CD4-positive, alpha-beta T cell (primary cell): ENCODE data around the gene SPG11. TPM values are rescaled to one million over a fixed set of nuclear protein-coding genes. Genes with fewer than 3 reads are reported as not detected.
"Not testable (repeated sequence)": the region's sequence is repeated elsewhere in the genome, so short reads cannot be mapped to it uniquely, and the experiment has no call there.

Source experiments
- ATAC-seq: fragments of 200-7000 bp; cut with Tn5 transposase; one replicate; pipeline ENCODE4 v1.10.0; 2022; ENCODE audit warnings: mild to moderate bottlenecking; ENCODE audit not compliant: poor library complexity
- CTCF ChIA-PET: fragments of 350-600 bp; sonication (Branson Sonifier 250); formaldehyde crosslinking; loops from one replicate; lab custom pipeline; 2021; ENCODE audit warnings: antibody characterized with exemption, inconsistent platforms; lab: Charles Lee
- POLR2A ChIA-PET: fragments of 350-600 bp; sonication (Branson Sonifier 250); formaldehyde crosslinking; loops from one replicate; lab custom pipeline; 2021; ENCODE audit warnings: antibody characterized with exemption, inconsistent platforms; lab: Charles Lee
- DNase-seq, 14 experiments: peaks; one replicate each; pipeline ENCODE4 v3.0.0-alpha.2; 2013 to 2020; ENCODE audit warnings: mixed read lengths in 2 of 14
- H3K27ac ChIP-seq, 2 donors: one replicate each; pipeline versions ENCODE4 v1.5.1 to v1.7.0; 2013; ENCODE audit warnings: low read length in 2 of 2, low read depth in 1 of 2, mild to moderate bottlenecking in 1 of 2
- H3K27me3 ChIP-seq, 2 experiments: 1 replicate in 1 of 2; 2 replicates in 1 of 2; pipeline versions ENCODE4 v1.6.1 to v1.7.0; 2013; ENCODE audit warnings: low read length in 2 of 2, control low read depth in 1 of 2, mild to moderate bottlenecking in 1 of 2, moderate library complexity in 1 of 2; ENCODE audit not compliant: insufficient read depth in 2 of 2, control insufficient read depth in 1 of 2
- H3K36me3 ChIP-seq: one replicate; pipeline ENCODE4 v1.6.1; 2013; ENCODE audit warnings: low read length, control low read depth; ENCODE audit not compliant: insufficient read depth
- H3K4me1 ChIP-seq: one replicate; pipeline ENCODE4 v1.6.1; 2013; ENCODE audit warnings: low read length, control low read depth; ENCODE audit not compliant: insufficient read depth
- H3K4me3 ChIP-seq: one replicate; pipeline ENCODE4 v1.5.1; 2013; ENCODE audit warnings: mild to moderate bottlenecking, low read length, moderate library complexity
- H3K9me3 ChIP-seq, 2 experiments: 1 replicate in 1 of 2; 2 replicates in 1 of 2; pipeline versions ENCODE4 v1.6.1 to v1.7.0; 2013; ENCODE audit warnings: low read length in 2 of 2, mild to moderate bottlenecking in 2 of 2, control low read depth in 1 of 2, moderate library complexity in 1 of 2; ENCODE audit not compliant: control insufficient read depth in 1 of 2, insufficient read depth in 1 of 2
- H3K27ac Mint-ChIP-seq: one replicate; pipeline ENCODE4 v1.8.0; 2020; ENCODE audit warnings: mixed read lengths
- H3K27me3 Mint-ChIP-seq: one replicate; pipeline ENCODE4 v1.8.0; 2021; ENCODE audit warnings: mixed read lengths
- H3K36me3 Mint-ChIP-seq: one replicate; pipeline ENCODE4 v1.8.0; 2021; ENCODE audit warnings: low read depth, mixed read lengths
- H3K4me1 Mint-ChIP-seq: one replicate; pipeline ENCODE4 v1.8.0; 2021; ENCODE audit warnings: low read depth, mixed read lengths
- H3K4me3 Mint-ChIP-seq: one replicate; pipeline ENCODE4 v1.8.0; 2020; ENCODE audit warnings: mild to moderate bottlenecking, mixed read lengths
- H3K9me3 Mint-ChIP-seq: one replicate; pipeline ENCODE4 v1.8.0; 2020; ENCODE audit warnings: mixed read lengths
- CTCF ChIP-seq: fragments of 200-600 bp; IDR thresholded peaks from one replicate; pipeline ENCODE4 v1.8.0; 2022; ENCODE audit warnings: antibody characterized with exemption, mild to moderate bottlenecking
- intact Hi-C, 2 experiments: fragments of 100-400 bp; cut with DNase I in 1 of 2; cut with micrococcal nuclease in 1 of 2; formaldehyde crosslinking; loops; one replicate each; pipeline versions ENCODE4 v1.15.1 to v1.9.0; 2023 to 2025; cut with DNase I, micrococcal nuclease
- total RNA-seq, 174 experiments: library from RNA in 2 of 174; stranded (reverse) in 2 of 174; gene quantifications; one replicate each; pipeline ENCODE4 v1.2.3 and lab custom pipeline; 2021 to 2026

Gene SPG11
- total RNA-seq, 2 experiments from 2014 or later: 49.9 to 51.3 TPM

- Mint-ChIP-seq H3K36me3 (peaks cover 73% of the 10 kb centered on the region), H3K27ac (peak overlapping the region; percentile 77), H3K27me3 (no peaks in the 10 kb centered on the region), H3K9me3 (no peaks in the 10 kb centered on the region), H3K4me1 (peaks cover 47% of the 10 kb centered on the region), H3K4me3 (peak overlapping the region; percentile 30)
- H3K4me3 ChIP-seq: no peak overlapping the region
- H3K4me1 ChIP-seq: peaks cover 19% of the 10 kb centered on the region
- intact Hi-C loops: no loop called here
- POLR2A ChIA-PET: interaction anchor here (0.9 to 2.0 kb wide), 9 partner anchors 9 to 267 kb away, joined by 3 to 14 read pairs (median 3); partner anchors contain the start of gene EIF3J
- CTCF ChIA-PET: interaction anchor here (1.0 to 1.6 kb wide), 2 partner anchors 9 to 23 kb away, joined by 3 to 8 read pairs; no protein-coding TSS in a partner anchor
- no peaks in the 10 kb centered on the region for H3K27me3 ChIP-seq
- peak overlapping the region in 1 of 2 donors; percentile 26 for H3K27ac ChIP-seq
- DNase-seq (peak in 3 of 14 experiments; percentile 19 to 32 (median 22)), ATAC-seq (peak; percentile 77)
- no peaks in the 10 kb centered on the region for H3K9me3 ChIP-seq
- H3K36me3 ChIP-seq: peaks cover 79% of the 10 kb centered on the region
- TF ChIP-seq CTCF: no peak
These were observed 108.3 kb downstream of the SPG11 start for GRCh38 chr15:44554934-44555723.

- peak overlapping the region; percentile 61 for H3K27ac Mint-ChIP-seq
- no peak for DNase-seq
- ChIA-PET CTCF (interaction anchor here (1.2 to 1.4 kb wide), 4 partner anchors 12 to 124 kb away, joined by 4 to 8 read pairs (median 4); partner anchors contain the start of gene CTDSPL2), POLR2A (no interaction called here)
- H3K9me3 Mint-ChIP-seq: no peaks in the 10 kb centered on the region
- H3K36me3 ChIP-seq: peaks cover 49% of the 10 kb centered on the region
- H3K36me3 Mint-ChIP-seq: peaks cover 58% of the 10 kb centered on the region
- intact Hi-C loops: no loop called here
- H3K9me3 ChIP-seq: no peaks in the 10 kb centered on the region
- H3K27me3 Mint-ChIP-seq: no peaks in the 10 kb centered on the region
- no peak overlapping the region for H3K27ac ChIP-seq
- H3K27me3 ChIP-seq: no peaks in the 10 kb centered on the region
- ATAC-seq: no peak
- H3K4me3 ChIP-seq: no peak overlapping the region
- no peak overlapping the region for H3K4me3 Mint-ChIP-seq
- H3K4me1 Mint-ChIP-seq: peaks cover 53% of the 10 kb centered on the region
- peaks cover 26% of the 10 kb centered on the region for H3K4me1 ChIP-seq
- TF ChIP-seq CTCF: no peak
These were observed 112.7 kb downstream of the SPG11 start for GRCh38 chr15:44550734-44551133.

- no peak overlapping the region for H3K27ac ChIP-seq
- intact Hi-C loops: no loop called here
- H3K27me3 Mint-ChIP-seq: no peaks in the 10 kb centered on the region
- H3K36me3 ChIP-seq: peaks cover 44% of the 10 kb centered on the region
- H3K4me3 Mint-ChIP-seq: no peak overlapping the region
- no peaks in the 10 kb centered on the region for H3K9me3 ChIP-seq
- CTCF ChIA-PET: interaction anchor here (0.6 to 1.4 kb wide), 8 partner anchors 9 to 150 kb away, joined by 3 to 8 read pairs (median 4); partner anchors contain the start of gene CTDSPL2
- H3K36me3 Mint-ChIP-seq: peaks cover 55% of the 10 kb centered on the region
- H3K4me1 Mint-ChIP-seq: peaks cover 53% of the 10 kb centered on the region
- no peaks in the 10 kb centered on the region for H3K27me3 ChIP-seq
- POLR2A ChIA-PET: interaction anchor here (0.7 kb wide), 1 partner anchor 708 kb away, joined by 3 read pairs; no protein-coding TSS in a partner anchor
- ATAC-seq: peak; percentile 48
- no peaks in the 10 kb centered on the region for H3K9me3 Mint-ChIP-seq
- peak overlapping the region; percentile 61 for H3K27ac Mint-ChIP-seq
- no peak overlapping the region for H3K4me3 ChIP-seq
- peak; percentile 53 for TF ChIP-seq CTCF
- H3K4me1 ChIP-seq: peaks cover 23% of the 10 kb centered on the region
- peak in 3 of 14 experiments; percentile 37 to 54 (median 43) for DNase-seq
These were observed 113.2 kb downstream of the SPG11 start for GRCh38 chr15:44550256-44550655.

GRCh38 chr15:44549152-44549551 lies 114.3 kb downstream of the SPG11 start:
- intact Hi-C loops: not testable (repeated sequence)

More at GRCh38 chr15:44549152-44549551, 114.3 kb downstream of the SPG11 start:
- ChIA-PET CTCF (interaction anchor here (1.4 kb wide), 1 partner anchor 11 kb away, joined by 8 read pairs; no protein-coding TSS in a partner anchor), POLR2A (interaction anchor here (0.9 kb wide), 1 partner anchor 9 kb away, joined by 3 read pairs; no protein-coding TSS in a partner anchor)
- H3K27me3 Mint-ChIP-seq, H3K4me3 Mint-ChIP-seq, DNase-seq, H3K27ac ChIP-seq, H3K9me3 Mint-ChIP-seq, ATAC-seq, H3K27me3 ChIP-seq, H3K9me3 ChIP-seq, H3K4me3 ChIP-seq, H3K27ac Mint-ChIP-seq: not testable (repeated sequence)
- peaks cover 43% of the 10 kb centered on the region for H3K4me1 Mint-ChIP-seq
- H3K36me3 Mint-ChIP-seq: peaks cover 44% of the 10 kb centered on the region
- Histone ChIP-seq H3K36me3 (peaks cover 34% of the 10 kb centered on the region), H3K4me1 (peaks cover 20% of the 10 kb centered on the region)
